GM21619 (cell line): ENCODE measurements around the gene EGLN1.
A peak's percentile ranks its signal among the peaks of the same experiment; 100 is the strongest.

Source experiments
- ATAC-seq: cut with Tn5 transposase; IDR thresholded peaks from one replicate; pipeline ENCODE4 v1.9.1; 2021; ENCODE audit not compliant: unreplicated experiment

Gene EGLN1

DNA sequence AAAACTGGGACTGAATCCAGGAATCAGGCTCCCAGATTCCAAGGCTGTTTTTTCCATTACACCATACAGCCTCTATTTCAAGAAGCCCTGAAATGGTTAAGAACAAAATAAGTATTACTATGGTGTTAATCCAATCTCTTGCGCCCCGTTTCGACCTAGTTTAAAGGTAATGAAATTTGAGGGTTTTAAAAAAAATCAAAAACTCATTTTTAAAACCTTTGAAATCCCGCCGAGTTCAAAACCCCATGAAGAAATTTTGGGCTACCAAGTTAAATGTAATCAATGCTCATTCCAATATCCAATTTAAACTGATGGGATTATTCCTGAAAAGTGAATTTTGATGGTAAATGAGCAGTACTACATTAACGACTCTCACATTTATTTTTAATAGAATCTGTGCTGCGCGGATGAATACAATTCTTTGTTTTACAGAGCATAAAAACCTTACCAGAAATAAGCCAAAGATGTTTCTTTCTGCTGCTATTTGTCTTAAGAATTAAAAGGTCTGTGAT, 767 bp upstream of the EGLN1 start:
- no peak for ATAC-seq

DNA sequence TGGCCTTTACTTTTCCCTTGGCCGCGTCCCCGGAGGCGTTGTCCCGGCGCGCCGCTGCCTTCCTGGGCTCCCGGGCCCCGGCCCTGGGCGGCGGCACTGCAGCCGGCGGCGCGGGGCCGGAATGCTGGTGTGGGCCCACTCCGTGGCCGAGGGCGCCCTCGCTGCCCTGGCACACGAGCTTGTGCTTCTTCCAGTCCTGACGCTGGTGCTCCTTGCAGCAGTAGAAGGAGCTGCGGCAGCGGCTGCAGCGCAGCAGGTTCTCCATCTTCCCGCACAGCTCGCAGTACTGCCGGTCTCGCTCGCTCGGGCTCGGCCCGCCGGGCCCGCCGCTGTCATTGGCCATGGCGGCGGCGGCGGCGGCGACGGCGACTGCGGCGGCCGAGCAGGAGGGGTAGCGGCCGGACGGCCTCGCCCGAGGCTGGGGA, 529 bp downstream of the EGLN1 start:
- ATAC-seq, result peak; percentile 26

- peak; percentile 11 for ATAC-seq
Measured at GRCh38 chr1:231420959-231421545, 1.0 kb downstream of the EGLN1 start.

DNA sequence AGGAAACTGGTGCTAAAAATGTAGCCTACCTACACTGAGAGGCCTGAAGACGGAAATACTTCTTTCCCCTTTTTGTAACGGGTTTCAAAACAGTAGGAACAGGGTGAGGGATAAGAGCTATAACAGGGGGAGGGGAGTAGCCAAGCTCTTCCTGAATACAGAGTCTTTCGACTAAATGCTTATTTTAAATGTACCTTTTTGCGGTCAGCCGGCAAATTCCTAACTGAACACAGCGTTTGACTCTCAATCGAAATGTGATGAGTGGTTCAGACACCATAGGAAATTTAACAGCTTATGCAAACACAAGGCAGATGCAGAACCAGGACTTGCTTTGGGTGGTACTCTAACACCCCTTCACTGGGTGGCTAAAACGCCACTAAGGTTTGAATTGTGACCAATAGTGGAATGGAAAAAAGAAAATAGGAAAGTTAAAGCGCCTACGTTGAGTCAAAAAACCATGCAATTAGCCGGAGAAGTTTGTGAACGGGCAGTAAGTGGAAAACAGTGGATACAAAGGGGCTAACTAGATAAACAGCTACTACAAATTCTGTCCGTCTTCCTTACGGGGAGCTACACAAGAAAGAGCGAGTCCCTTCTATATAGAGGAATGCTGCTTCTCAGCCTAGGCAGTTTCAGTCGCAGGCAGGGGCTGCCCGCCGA, 1.7 kb downstream of the EGLN1 start:
- no peak for ATAC-seq

DNA sequence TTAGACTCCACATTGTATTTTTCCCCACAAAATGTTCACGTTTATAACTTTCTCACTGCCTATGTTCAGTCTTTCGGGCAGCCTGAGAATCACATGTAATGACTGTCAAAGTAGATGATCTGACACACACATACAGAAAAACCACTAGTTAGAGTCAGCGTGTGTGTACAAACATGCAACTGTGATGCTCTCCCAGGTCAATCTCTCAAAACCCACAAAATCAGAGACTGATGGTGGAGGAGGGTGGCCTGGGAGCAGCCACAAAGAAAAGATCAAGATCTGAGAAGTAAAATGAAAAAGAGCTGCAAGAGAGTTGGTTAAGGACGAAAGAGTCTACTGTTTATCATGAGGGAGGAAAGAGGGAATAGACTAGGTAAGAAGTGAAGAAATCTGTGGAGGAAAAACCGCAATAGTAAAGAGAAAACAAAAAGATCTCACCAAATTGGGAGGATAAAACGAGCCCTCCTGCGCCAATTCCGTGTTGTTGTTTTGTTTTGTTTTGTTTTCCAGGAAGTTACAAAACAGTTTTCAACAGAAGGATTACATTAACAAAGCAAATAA, 2.3 kb downstream of the EGLN1 start:
- no peak for ATAC-seq

DNA sequence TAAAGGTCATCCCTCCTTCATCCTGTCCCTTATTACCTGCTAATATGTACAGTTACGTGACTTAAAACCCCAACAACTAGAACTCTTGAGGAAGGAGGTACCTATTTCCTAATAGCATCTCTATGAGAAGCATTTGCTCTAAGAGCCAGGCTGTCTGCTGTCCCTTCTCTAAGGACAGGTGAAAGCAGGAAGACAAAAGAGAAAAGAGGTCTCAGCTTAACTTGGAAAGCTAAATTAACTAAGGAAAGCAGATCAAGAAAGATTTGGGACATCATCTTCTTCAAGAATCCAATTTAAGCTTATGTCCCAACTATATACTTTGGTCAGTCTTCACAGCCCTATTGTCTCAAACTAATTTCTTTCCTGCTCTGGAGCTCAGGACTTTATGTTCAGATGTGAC, 2.9 kb downstream of the EGLN1 start:
- ATAC-seq, result no peak

GRCh38 chr1:231418741-231419107, 3.4 kb downstream of the EGLN1 start:
- no peak for ATAC-seq

DNA sequence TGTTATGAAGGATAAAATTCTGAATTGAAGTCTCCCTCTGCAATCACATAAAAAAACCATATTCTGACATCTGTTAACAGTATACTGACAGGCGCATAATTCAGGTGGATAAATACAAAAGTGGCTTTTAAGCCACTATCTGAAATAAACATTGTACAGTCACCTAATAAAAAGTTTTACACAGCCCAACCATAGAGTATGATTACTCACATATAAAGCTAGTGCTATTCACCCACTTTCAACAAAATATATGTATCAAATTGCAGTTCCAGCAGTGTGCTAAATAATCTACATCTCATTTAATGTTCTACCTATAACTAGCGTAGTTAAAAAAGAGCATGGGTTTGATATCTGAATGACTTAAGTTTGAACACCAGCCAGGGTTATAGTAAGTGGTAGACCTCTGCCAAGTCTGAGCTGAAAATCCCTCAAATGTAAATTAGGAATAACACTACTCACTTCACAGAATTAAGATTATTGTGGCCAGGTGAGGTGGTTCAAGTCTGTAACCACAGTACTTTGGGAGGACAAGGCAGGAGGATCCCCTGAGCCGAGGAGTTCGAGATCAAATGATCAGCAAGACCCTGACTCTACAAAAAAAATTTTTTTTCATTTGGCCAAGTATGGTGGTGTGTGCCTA, 3.9 kb downstream of the EGLN1 start:
- ATAC-seq, result no peak

DNA sequence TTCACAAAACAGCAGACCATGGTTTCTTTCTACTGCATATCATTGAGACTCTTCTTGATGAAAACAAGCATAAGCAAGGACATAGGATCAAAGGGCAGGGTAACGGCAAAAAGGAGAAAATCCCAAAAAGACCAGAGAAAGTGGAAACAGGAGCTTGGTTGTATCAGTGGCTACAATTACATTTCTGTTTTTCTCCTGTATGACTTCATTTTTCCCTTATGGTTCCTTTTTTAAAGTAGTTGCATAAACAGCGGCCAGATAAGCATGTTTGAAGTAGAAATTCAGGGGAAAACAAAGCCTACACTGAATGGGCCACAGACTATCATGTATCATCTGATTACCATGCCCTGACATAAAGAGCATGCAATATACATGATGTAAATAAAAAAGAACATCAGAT, 4.6 kb downstream of the EGLN1 start:
- ATAC-seq, result no peak

DNA sequence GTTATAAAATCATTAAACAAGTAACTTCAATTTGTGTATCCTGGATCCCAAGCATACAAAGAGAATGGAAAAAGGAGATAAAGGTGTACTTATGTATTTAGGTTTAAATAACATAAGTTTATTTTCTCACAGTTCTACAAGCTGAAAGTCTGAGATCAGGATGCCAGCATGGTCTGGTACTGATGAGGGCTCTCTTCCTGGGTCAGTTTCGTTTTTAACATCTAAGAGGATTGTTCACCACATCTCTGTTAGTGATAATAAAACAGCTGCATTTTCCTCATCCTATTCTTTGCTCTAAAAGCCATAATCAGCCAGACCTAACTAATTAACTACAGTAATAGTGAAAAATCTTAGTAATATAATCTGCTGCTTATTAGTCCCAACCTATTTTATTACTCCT, 5.2 kb downstream of the EGLN1 start:
- no peak for ATAC-seq

DNA sequence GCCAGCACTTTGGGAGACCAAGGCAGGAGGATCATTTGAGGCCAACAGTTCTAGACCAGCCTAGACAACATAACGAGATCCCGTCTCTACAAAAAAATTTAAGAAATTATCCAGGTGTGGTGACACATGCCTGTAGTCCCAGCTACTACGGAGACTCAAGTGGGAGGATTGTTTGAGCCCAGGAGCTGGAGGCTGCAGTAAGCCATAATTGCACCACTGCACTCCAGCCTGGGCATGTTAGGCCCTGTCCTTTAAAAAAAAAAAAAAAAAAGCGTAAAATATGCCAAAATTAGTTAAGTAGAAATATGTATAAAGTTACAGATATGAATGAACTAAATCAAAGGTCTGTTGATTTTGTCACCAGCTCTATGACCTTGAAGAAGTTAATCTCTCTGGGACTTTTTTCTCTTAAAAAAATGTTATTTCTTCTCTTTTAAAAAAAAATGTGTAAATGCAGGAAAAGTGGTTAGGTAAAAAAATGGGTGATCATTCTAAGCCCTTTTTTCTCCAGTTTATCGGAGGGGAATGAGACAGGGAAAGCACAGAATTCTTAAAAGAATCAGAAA, 7.0 kb downstream of the EGLN1 start:
- ATAC-seq, result no peak

DNA sequence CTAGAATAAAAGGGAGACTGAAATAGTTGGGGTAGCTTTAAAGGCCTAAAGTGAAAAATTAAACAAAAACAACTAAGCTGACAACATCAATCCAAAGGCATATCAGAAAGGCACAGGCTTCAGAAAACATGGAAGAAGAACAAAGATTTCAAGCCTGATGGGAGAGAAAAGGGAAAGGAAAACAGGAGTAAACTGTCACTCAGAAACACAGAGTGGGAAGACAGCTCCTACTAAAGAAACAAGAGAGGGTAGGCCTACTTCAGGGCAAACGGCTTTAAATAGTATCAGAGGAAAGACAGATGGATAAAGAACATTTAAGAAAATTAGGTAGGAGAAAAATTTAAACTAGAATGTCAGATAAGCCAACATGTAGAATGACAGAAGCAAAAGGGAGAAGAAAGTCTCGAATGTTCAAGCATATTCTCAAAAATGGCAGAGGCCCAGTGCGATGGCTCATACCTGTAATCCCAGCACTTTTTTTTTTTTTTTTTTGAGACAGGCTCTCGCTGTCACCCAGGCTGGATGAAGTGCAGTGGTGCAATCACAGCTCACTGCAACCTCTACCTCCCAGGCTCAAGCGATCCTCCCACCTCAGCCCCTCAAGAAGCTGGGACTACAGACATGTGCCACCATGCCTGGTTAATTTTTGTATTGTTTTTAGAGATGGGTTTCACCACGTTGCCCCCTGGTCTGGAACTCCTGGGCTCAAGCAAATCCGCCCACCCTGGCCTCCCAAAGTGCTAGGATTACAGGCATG, 7.6 kb downstream of the EGLN1 start:
- no peak for ATAC-seq

- ATAC-seq, result no peak
Measured at GRCh38 chr1:231413749-231414082, 8.4 kb downstream of the EGLN1 start.

GRCh38 chr1:231411036-231411531, 11.0 kb downstream of the EGLN1 start:
- no peak for ATAC-seq

GRCh38 chr1:231410036-231410612, 12.0 kb downstream of the EGLN1 start:
- ATAC-seq, result no peak

GRCh38 chr1:231408528-231409094, 13.5 kb downstream of the EGLN1 start:
- ATAC-seq, result no peak

- ATAC-seq, result peak; percentile 63
Measured at GRCh38 chr1:231407547-231408396, 14.3 kb downstream of the EGLN1 start.

DNA sequence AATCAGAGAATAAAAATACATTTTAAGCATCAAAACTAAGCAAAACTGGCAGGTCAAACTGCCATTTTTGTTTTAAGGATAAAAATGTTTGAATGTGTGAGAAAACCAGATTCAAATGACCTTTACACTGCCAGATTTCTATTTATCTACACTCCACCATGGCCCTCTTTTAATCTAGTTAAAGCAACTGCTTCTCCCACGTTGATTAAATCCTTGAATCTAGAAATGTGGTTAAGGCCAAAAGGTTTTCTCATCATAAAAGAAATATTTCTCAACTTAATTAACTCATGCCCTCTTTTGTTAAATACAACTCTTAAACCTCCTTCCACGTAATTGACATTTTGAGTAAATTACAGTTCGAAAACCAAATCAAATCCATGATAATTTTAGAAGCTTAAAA, 15.0 kb downstream of the EGLN1 start:
- no peak for ATAC-seq

GRCh38 chr1:231404318-231404717, 17.8 kb downstream of the EGLN1 start:
- no peak for ATAC-seq
